ENCODE data around the gene TTLL9.

GRCh38 chr20:31841928-31842327 lies 28.5 kb upstream of the TTLL9 start:
- TF ChIP-seq CTCF (conservative IDR thresholded peaks at IDR 0.05; ENCODE audit: low read depth, low read length): no peak
- TF ChIP-seq EZH2 (IDR thresholded peaks at IDR 0.05; ENCODE audit: borderline replicate concordance, low read depth, low read length, poor library complexity, severe bottlenecking): no peak
